Choroid plexus epithelial cell (primary cell): ENCODE measurements around the gene PROSER1.

ENCODE experiments used
- DNase-seq: peaks from one replicate; pipeline ENCODE4 v3.0.0-alpha.2; 2010; ENCODE audit warnings: low read depth
- H3K4me3 ChIP-seq: 2 replicates; pipeline ENCODE4 v1.5.1; 2011; ENCODE audit warnings: low read depth, mild to moderate bottlenecking, control low read depth, low read length, moderate library complexity
- TF ChIP-seq, protein P1 (sequence below): conservative IDR thresholded peaks from 2 replicates; pipeline ENCODE4 v1.5.1; 2011; ENCODE audit warnings: low read depth, mild to moderate bottlenecking, control low read depth, inconsistent platforms, low read length, moderate library complexity

The PROSER1 gene

DNA sequence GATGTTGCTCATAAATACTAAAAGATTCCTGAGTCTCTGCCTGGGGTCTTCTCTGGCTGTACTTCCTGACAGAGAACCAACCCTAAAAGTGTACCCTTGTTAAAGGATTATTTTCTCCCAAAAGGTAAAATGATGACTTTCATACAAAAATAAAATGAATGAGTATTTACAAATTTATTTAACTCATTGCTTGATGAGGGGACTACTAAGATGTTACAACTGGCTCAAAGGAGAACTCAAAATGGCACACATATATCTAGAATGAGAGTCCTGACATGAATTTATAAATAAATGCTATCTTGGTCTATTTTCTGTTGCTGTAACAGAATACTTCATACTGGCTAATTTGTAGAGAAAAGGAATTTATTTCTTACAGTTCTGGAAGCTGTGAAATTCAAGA, 77.7 kb downstream of the PROSER1 start:
- no peak overlapping the region for H3K4me3 ChIP-seq
- no peak for DNase-seq
- TF ChIP-seq, protein P1, sequence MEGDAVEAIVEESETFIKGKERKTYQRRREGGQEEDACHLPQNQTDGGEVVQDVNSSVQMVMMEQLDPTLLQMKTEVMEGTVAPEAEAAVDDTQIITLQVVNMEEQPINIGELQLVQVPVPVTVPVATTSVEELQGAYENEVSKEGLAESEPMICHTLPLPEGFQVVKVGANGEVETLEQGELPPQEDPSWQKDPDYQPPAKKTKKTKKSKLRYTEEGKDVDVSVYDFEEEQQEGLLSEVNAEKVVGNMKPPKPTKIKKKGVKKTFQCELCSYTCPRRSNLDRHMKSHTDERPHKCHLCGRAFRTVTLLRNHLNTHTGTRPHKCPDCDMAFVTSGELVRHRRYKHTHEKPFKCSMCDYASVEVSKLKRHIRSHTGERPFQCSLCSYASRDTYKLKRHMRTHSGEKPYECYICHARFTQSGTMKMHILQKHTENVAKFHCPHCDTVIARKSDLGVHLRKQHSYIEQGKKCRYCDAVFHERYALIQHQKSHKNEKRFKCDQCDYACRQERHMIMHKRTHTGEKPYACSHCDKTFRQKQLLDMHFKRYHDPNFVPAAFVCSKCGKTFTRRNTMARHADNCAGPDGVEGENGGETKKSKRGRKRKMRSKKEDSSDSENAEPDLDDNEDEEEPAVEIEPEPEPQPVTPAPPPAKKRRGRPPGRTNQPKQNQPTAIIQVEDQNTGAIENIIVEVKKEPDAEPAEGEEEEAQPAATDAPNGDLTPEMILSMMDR = no peak
